HCT116 (cell line): ENCODE results near the gene ZNF385A. TPM values are rescaled to one million over a fixed set of nuclear protein-coding genes. Genes with fewer than 3 reads are reported as not detected.

Source experiments
- ATAC-seq: fragments of 200-7000 bp; cut with Tn5 transposase; 2 replicates; pipeline ENCODE4 v1.9.1; 2020; ENCODE audit warnings: mild to moderate bottlenecking, moderate library complexity
- BruUV-seq: library from RNA; stranded (reverse); fragments of 400-500 nt; replicated peaks from 2 replicates; lab custom pipeline; 2021; lab: Mats Ljungman, UMichigan
- CTCF ChIA-PET: fragments of 300-600 bp; sonication (Branson Sonifier 250); formaldehyde crosslinking; loops from one replicate; lab custom pipeline; 2021; ENCODE audit warnings: antibody characterized with exemption; lab: Charles Lee
- POLR2A ChIA-PET: fragments of 300-600, 350-600 bp; sonication (Branson Sonifier 250); formaldehyde crosslinking; loops from one replicate; lab custom pipeline; 2021; ENCODE audit warnings: antibody characterized with exemption; lab: Charles Lee
- RAD21 ChIA-PET, 2 experiments: fragments of 300-600 bp; sonication (Branson Sonifier 250); formaldehyde crosslinking; loops; one replicate each; lab custom pipeline; 2023; ENCODE audit warnings: low total read pairs in 2 of 2; ENCODE audit not compliant: uncharacterized antibody in 2 of 2, unreplicated experiment in 2 of 2, low non-redundant PET in 1 of 2; lab: Charles Lee
- DNase-seq: peaks from one replicate; pipeline ENCODE4 v3.0.0-alpha.2; 2010; ENCODE audit warnings: low read depth, low spot score
- H2AFZ ChIP-seq: fragments of 200-600 bp; shearing (Covaris generic), sonication (generic); 2 replicates; pipeline ENCODE4 v1.6.1; 2017; ENCODE audit warnings: low read depth, mixed run types, mixed read lengths, antibody characterized with exemption, low read length; ENCODE audit not compliant: poor library complexity, severe bottlenecking
- H3K27ac ChIP-seq: 2 replicates; pipeline ENCODE4 v1.5.1; 2012; ENCODE audit warnings: low read depth, low read length
- H3K27me3 ChIP-seq: fragments of 200-600 bp; sonication (generic); 2 replicates; pipeline ENCODE4 v1.6.1; 2016; ENCODE audit warnings: mixed run types, low read length, mixed read lengths; ENCODE audit not compliant: insufficient read depth
- H3K36me3 ChIP-seq, 2 experiments: fragments of 200-500 bp in 1 of 2; fragments of 200-600 bp in 1 of 2; sonication (Bioruptor generic) in 1 of 2; sonication (generic) in 1 of 2; 2 replicates each; pipeline versions ENCODE4 v1.5.1 to v1.6.1; 2014 to 2016; ENCODE audit warnings: low read length in 2 of 2, inconsistent platforms in 1 of 2, mixed read lengths in 1 of 2, mixed run types in 1 of 2; ENCODE audit not compliant: insufficient read depth in 2 of 2, control insufficient read depth in 1 of 2
- H3K4me1 ChIP-seq, 2 experiments: fragments of 200-600 bp in 1 of 2; sonication (generic) in 1 of 2; 2 replicates each; pipeline versions ENCODE4 v1.5.1 to v1.6.1; 2012 to 2017; ENCODE audit warnings: low read length in 2 of 2, inconsistent platforms in 1 of 2, mild to moderate bottlenecking in 1 of 2, mixed read lengths in 1 of 2, mixed run types in 1 of 2, moderate library complexity in 1 of 2; ENCODE audit not compliant: insufficient read depth in 2 of 2, control insufficient read depth in 1 of 2
- H3K4me2 ChIP-seq: fragments of 200-600 bp; sonication (generic); 2 replicates; pipeline ENCODE4 v1.6.1; 2017; ENCODE audit warnings: mixed run types, low read length, mixed read lengths
- H3K4me3 ChIP-seq, 2 experiments: fragments of 200-600 bp in 1 of 2; sonication (generic) in 1 of 2; replicated peaks in 1 of 2; 2 replicates each; pipeline ENCODE4 v1.5.1; 2011 to 2016; ENCODE audit warnings: low read length in 2 of 2, control low read depth in 1 of 2, low read depth in 1 of 2, mild to moderate bottlenecking in 1 of 2, mixed read lengths in 1 of 2, mixed run types in 1 of 2
- H3K79me2 ChIP-seq: fragments of 200-600 bp; sonication (generic); 2 replicates; pipeline ENCODE4 v1.6.1; 2017; ENCODE audit warnings: mild to moderate bottlenecking, mixed run types, low read length, moderate library complexity, mixed read lengths; ENCODE audit not compliant: insufficient read depth
- H3K9ac ChIP-seq: fragments of 200-600 bp; sonication (generic); 2 replicates; pipeline ENCODE4 v1.6.1; 2016; ENCODE audit warnings: low read length, mixed read lengths
- H3K9me2 ChIP-seq: fragments of 200-600 bp; sonication (generic), shearing (Covaris generic); 2 replicates; pipeline ENCODE4 v1.6.1; 2017; ENCODE audit warnings: mixed run types, mild to moderate bottlenecking, moderate library complexity; ENCODE audit not compliant: insufficient read depth
- H3K9me3 ChIP-seq, 2 experiments: fragments of 200-500 bp in 1 of 2; fragments of 200-600 bp in 1 of 2; sonication (Bioruptor generic) in 1 of 2; sonication (generic) in 1 of 2; 2 replicates each; pipeline ENCODE4 v1.6.1; 2014 to 2017; ENCODE audit warnings: low read length in 2 of 2, mixed read lengths in 2 of 2, inconsistent platforms in 1 of 2, low read depth in 1 of 2, mild to moderate bottlenecking in 1 of 2, mixed run types in 1 of 2, moderate library complexity in 1 of 2; ENCODE audit not compliant: control insufficient read depth in 1 of 2, insufficient read depth in 1 of 2
- H4K20me1 ChIP-seq: fragments of 200-600 bp; sonication (generic), shearing (Covaris generic); 2 replicates; pipeline ENCODE4 v1.6.1; 2017; ENCODE audit warnings: mixed run types, mild to moderate bottlenecking, moderate library complexity; ENCODE audit not compliant: insufficient read depth
- CBX3 ChIP-seq: IDR thresholded peaks from 2 replicates; pipeline ENCODE4 v1.6.1; 2012; ENCODE audit warnings: low read depth
- CEBPB ChIP-seq: IDR thresholded peaks from 2 replicates; pipeline ENCODE4 v1.6.1; 2012; ENCODE audit warnings: low read depth
- CTCF ChIP-seq, 3 experiments: fragments of 200-600 bp in 1 of 3; sonication (generic) in 1 of 3; IDR thresholded peaks in 2 of 3; conservative IDR thresholded peaks in 1 of 3; 2 replicates each; pipeline ENCODE4 v1.5.1; 2012 to 2017; ENCODE audit warnings: low read depth in 2 of 3, low read length in 2 of 3, antibody characterized with exemption in 1 of 3, borderline replicate concordance in 1 of 3, control low read depth in 1 of 3, mild to moderate bottlenecking in 1 of 3, mixed read lengths in 1 of 3, mixed run types in 1 of 3, moderate library complexity in 1 of 3; ENCODE audit not compliant: insufficient read depth in 1 of 3
- EGR1 ChIP-seq: IDR thresholded peaks from 2 replicates; pipeline ENCODE4 v1.6.1; 2012; ENCODE audit warnings: low read depth
- ELF1 ChIP-seq: IDR thresholded peaks from 2 replicates; pipeline ENCODE4 v1.6.1; 2012; ENCODE audit warnings: low read depth, borderline replicate concordance
- EZH2 ChIP-seq: fragments of 200-600 bp; sonication (generic); IDR thresholded peaks from 2 replicates; pipeline ENCODE4 v1.6.1; 2017; ENCODE audit warnings: antibody characterized with exemption, mixed run types
- EZH2phosphoT487 ChIP-seq: fragments of 200-600 bp; IDR thresholded peaks from 2 replicates; pipeline ENCODE4 v1.6.1; 2018; ENCODE audit warnings: antibody characterized with exemption, borderline replicate concordance
- FOSL1 ChIP-seq: IDR thresholded peaks from 2 replicates; pipeline ENCODE4 v1.6.1; 2012; ENCODE audit warnings: low read depth
- POLR2AphosphoS5 ChIP-seq: IDR thresholded peaks from 2 replicates; pipeline ENCODE4 v1.6.1; 2011; ENCODE audit warnings: mild to moderate bottlenecking, low read depth, low read length, moderate library complexity
- RAD21 ChIP-seq: IDR thresholded peaks from 2 replicates; pipeline ENCODE4 v1.6.1; 2012; ENCODE audit warnings: low read depth, mild to moderate bottlenecking
- REST ChIP-seq: IDR thresholded peaks from 2 replicates; pipeline ENCODE4 v1.6.1; 2012; ENCODE audit warnings: low read depth
- SIN3A ChIP-seq: IDR thresholded peaks from 2 replicates; pipeline ENCODE4 v1.6.1; 2012; ENCODE audit warnings: low read depth
- SP1 ChIP-seq: IDR thresholded peaks from 2 replicates; pipeline ENCODE4 v1.6.1; 2012; ENCODE audit warnings: low read depth
- TCF7L2 ChIP-seq: IDR thresholded peaks from 2 replicates; pipeline ENCODE4 v1.7.0; 2011; ENCODE audit warnings: borderline replicate concordance, inconsistent platforms; ENCODE audit not compliant: insufficient read depth, insufficient read length; ENCODE audit errors: extremely low read depth
- YY1 ChIP-seq: IDR thresholded peaks from 2 replicates; pipeline ENCODE4 v1.6.1; 2011; ENCODE audit warnings: low read length, low read depth, moderate library complexity, mild to moderate bottlenecking; ENCODE audit not compliant: insufficient replicate concordance; ENCODE audit errors: extremely low read depth
- ZBTB33 ChIP-seq: IDR thresholded peaks from 2 replicates; pipeline ENCODE4 v1.6.1; 2011; ENCODE audit warnings: mild to moderate bottlenecking, low read length, moderate library complexity; ENCODE audit not compliant: insufficient replicate concordance; ENCODE audit errors: extremely low read depth
- ZFX ChIP-seq: fragments of 450-650 bp; IDR thresholded peaks from 2 replicates; pipeline ENCODE4 v1.6.1; 2017
- intact Hi-C: fragments of 100-400 bp; cut with micrococcal nuclease; formaldehyde crosslinking; loops from 2 replicates; pipeline ENCODE4 v1.10.0; 2022
- total RNA-seq: library from RNA; stranded (reverse); gene quantifications from one replicate; pipeline ENCODE4 v1.2.1, GENCODE V29; 2021; ENCODE audit not compliant: unreplicated experiment
- TF ChIP-seq, protein P1 (sequence below): IDR thresholded peaks from 2 replicates; pipeline ENCODE4 v1.6.1; 2012

ZNF385A gene
- total RNA-seq, 1 experiment from 2014 or later: 34.7 TPM

DNA sequence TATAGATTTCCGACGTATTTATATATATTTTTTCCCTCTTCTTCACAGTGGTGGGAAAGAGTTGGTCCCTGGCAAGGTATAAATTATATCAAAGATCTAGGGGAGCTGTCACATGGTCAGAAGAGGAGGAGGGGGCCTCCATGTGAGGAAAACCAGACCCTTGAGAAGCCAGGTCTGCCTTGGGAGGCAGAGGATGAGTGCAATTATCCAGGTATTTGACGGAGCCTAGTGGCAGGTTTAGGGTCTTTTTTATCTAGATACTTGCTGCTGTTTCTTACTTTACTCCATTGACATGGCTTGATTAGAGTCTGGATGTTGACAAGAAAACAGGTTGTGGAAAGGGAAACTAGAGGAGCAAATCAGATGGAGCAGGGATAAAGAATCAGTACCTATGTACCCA, 54.1 kb downstream of the ZNF385A start:
- H3K9me2 ChIP-seq: no peaks in the 10 kb centered on the region
- no peak overlapping the region for H2AFZ ChIP-seq
- H3K4me1 ChIP-seq: peaks cover 45 to 61% of the 10 kb centered on the region in 2 experiments
- BruUV-seq: no TSS peak
- no peaks in the 10 kb centered on the region for H3K27me3 ChIP-seq
- intact Hi-C loops: no loop called here
- DNase-seq: no peak
- POLR2A ChIA-PET: no interaction called here
- no peak for ATAC-seq
- H3K36me3 ChIP-seq: peaks cover 6 to 12% of the 10 kb centered on the region in 2 experiments; a peak in 3 of 4 replicates
- RAD21 ChIA-PET: no interaction called here
- no peaks in the 10 kb centered on the region for H3K9me3 ChIP-seq
- peak overlapping the region; percentile 80 for H3K4me2 ChIP-seq
- 0 out of 2 replicates have a peak, but pooled peaks cover 3% of the 10 kb centered on the region for H4K20me1 ChIP-seq
- H3K27ac ChIP-seq: no peak overlapping the region
- peaks cover 94% of the 10 kb centered on the region for H3K79me2 ChIP-seq
- peak overlapping the region; percentile 68; the same call in 1 of the 2 replicates for H3K9ac ChIP-seq
- CTCF ChIA-PET: no interaction called here
- no peak for TF ChIP-seq EZH2
- no peak for TF ChIP-seq RAD21
- no peak for TF ChIP-seq CEBPB
- no peak for TF ChIP-seq ZFX
- TF ChIP-seq YY1: no peak
- TF ChIP-seq ELF1: no peak
- TF ChIP-seq, protein P1, sequence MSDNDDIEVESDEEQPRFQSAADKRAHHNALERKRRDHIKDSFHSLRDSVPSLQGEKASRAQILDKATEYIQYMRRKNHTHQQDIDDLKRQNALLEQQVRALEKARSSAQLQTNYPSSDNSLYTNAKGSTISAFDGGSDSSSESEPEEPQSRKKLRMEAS: no peak
- no peak for TF ChIP-seq EZH2phosphoT487
- no peak for TF ChIP-seq ZBTB33
- TF ChIP-seq FOSL1: no peak
- TF ChIP-seq CTCF (IDR thresholded peaks at IDR 0.05 in 2 of 3, conservative IDR thresholded peaks at IDR 0.05 in 1 of 3; ENCODE audit: borderline replicate concordance in 1 of 3, insufficient read depth in 1 of 3, low read depth in 2 of 3, low read length in 2 of 3): no peak
- TF ChIP-seq TCF7L2: no peak
- TF ChIP-seq SIN3A: no peak
- no peak for TF ChIP-seq CBX3
- no peak for TF ChIP-seq REST
- no peak for TF ChIP-seq EGR1
- no peak for TF ChIP-seq SP1
- TF ChIP-seq POLR2AphosphoS5: no peak
- H3K4me3 ChIP-seq: no peak overlapping the region
